K562 (cell line): ENCODE measurements around the gene APC. TPM values are rescaled to one million over a fixed set of nuclear protein-coding genes. Genes with fewer than 3 reads are reported as not detected.
A peak's percentile ranks its signal among the peaks of the same experiment; 100 is the strongest.

Experiments used
- ATAC-seq: fragments of 200-7000 bp; cut with Tn5 transposase; 3 replicates; pipeline ENCODE4 v1.9.1; 2020; ENCODE audit warnings: moderate library complexity
- BruUV-seq: library from RNA; stranded (reverse); fragments of 400-500 nt; replicated peaks from 2 replicates; lab custom pipeline; 2021; lab: Mats Ljungman, UMichigan
- CTCF ChIA-PET: fragments of 300-600 bp; formaldehyde crosslinking; extraction: SDS; loops from one replicate; lab custom pipeline; 2021; ENCODE audit warnings: low intra/inter-chr PET ratio; lab: Yijun Ruan, JAX
- POLR2A ChIA-PET: fragments of 300-600, 350-650 bp; sonication (Branson Sonifier 250); formaldehyde crosslinking; extraction: SDS; loops from one replicate; lab custom pipeline; 2021; ENCODE audit warnings: antibody characterized with exemption, inconsistent platforms; lab: Yijun Ruan, JAX
- DNase-seq, 4 experiments: peaks; one replicate each; pipeline versions ENCODE4 v3.0.0 to v3.0.0-alpha.2; 2011 to 2018; ENCODE audit warnings: low spot score in 3 of 4, mixed read lengths in 3 of 4; ENCODE audit errors: extremely low read depth in 1 of 4
- FAIRE-seq: peaks from 2 replicates; lab custom pipeline; 2011; peaks lifted over from hg19 to GRCh38; lab: Jason Lieb, UNC
- H2AFZ ChIP-seq: 2 replicates; pipeline ENCODE4 v1.6.0; 2011; ENCODE audit warnings: low read depth, low read length, control low read depth, inconsistent platforms
- H3K27ac ChIP-seq: fragments of 200-600 bp; 3 replicates; pipeline ENCODE4 v1.8.0; 2011; ENCODE audit warnings: low read depth, mild to moderate bottlenecking, control low read depth, inconsistent platforms, low read length, moderate library complexity, mixed read lengths; ENCODE audit errors: extremely low read depth
- H3K27me3 ChIP-seq, 2 experiments: fragments of 300-600 bp in 1 of 2; 2 replicates in 1 of 2; 3 replicates in 1 of 2; pipeline versions ENCODE4 v1.6.0 to v1.8.0; 2011; ENCODE audit warnings: inconsistent platforms in 2 of 2, low read length in 2 of 2, mild to moderate bottlenecking in 1 of 2, mixed read lengths in 1 of 2, moderate library complexity in 1 of 2; ENCODE audit not compliant: control insufficient read depth in 2 of 2, insufficient read depth in 2 of 2
- H3K36me3 ChIP-seq: fragments of 300-600 bp; 3 replicates; pipeline ENCODE4 v1.8.0; 2011; ENCODE audit warnings: mild to moderate bottlenecking, low read length, inconsistent platforms; ENCODE audit not compliant: control insufficient read depth, insufficient read depth
- H3K4me1 ChIP-seq, 2 experiments: fragments of 200-600 bp in 1 of 2; replicated peaks in 1 of 2; 2 replicates in 1 of 2; 3 replicates in 1 of 2; pipeline versions ENCODE4 v1.5.1 to v1.8.0; 2011; ENCODE audit warnings: inconsistent platforms in 2 of 2, low read length in 2 of 2, mild to moderate bottlenecking in 1 of 2, mixed read lengths in 1 of 2, moderate library complexity in 1 of 2; ENCODE audit not compliant: control insufficient read depth in 2 of 2, insufficient read depth in 2 of 2
- H3K4me2 ChIP-seq: 2 replicates; pipeline ENCODE4 v1.6.1; 2011; ENCODE audit warnings: low read length, control low read depth, inconsistent platforms, mixed read lengths; ENCODE audit not compliant: insufficient read depth
- H3K4me3 ChIP-seq: fragments of 200-600 bp; sonication (generic), shearing (Covaris generic); 2 replicates; pipeline ENCODE4 v1.5.1; 2016; ENCODE audit warnings: control low read depth, inconsistent platforms
- H3K79me2 ChIP-seq: fragments of 200-600 bp; 3 replicates; pipeline ENCODE4 v1.8.0; 2011; ENCODE audit warnings: low read length, inconsistent platforms; ENCODE audit not compliant: control insufficient read depth, insufficient read depth
- H3K9ac ChIP-seq, 2 experiments: 2 replicates each; pipeline versions ENCODE4 v1.6.0 to v1.6.1; 2011; ENCODE audit warnings: low read depth in 2 of 2, low read length in 2 of 2, control low read depth in 1 of 2, inconsistent platforms in 1 of 2, mild to moderate bottlenecking in 1 of 2, mixed read lengths in 1 of 2; ENCODE audit not compliant: insufficient read depth in 1 of 2
- H3K9me1 ChIP-seq: one replicate; pipeline ENCODE4 v1.6.0; 2011; ENCODE audit warnings: inconsistent platforms, mild to moderate bottlenecking, low read length, moderate library complexity; ENCODE audit not compliant: control insufficient read depth, insufficient read depth
- H3K9me3 ChIP-seq: replicated peaks from 2 replicates; pipeline ENCODE4 v1.5.1; 2011; ENCODE audit warnings: low read depth, low read length, inconsistent platforms; ENCODE audit not compliant: control insufficient read depth, insufficient read depth
- H4K20me1 ChIP-seq: replicated peaks from 2 replicates; pipeline ENCODE4 v1.6.1; 2011; ENCODE audit warnings: low read length, inconsistent platforms, mixed read lengths; ENCODE audit not compliant: control insufficient read depth, insufficient read depth
- FOSL1 ChIP-seq: fragments of 200-800 bp; sonication (Bioruptor generic); conservative IDR thresholded peaks from 2 replicates; pipeline ENCODE4 v1.6.1; 2016; ENCODE audit warnings: missing genetic modification characterization, missing compliant biosample characterization
- HEY1 ChIP-seq: fragments of 250-450 bp; sonication (Bioruptor Pico); IDR thresholded peaks from 2 replicates; pipeline ENCODE4 v1.5.0; 2020; ENCODE audit warnings: mild to moderate bottlenecking, moderate library complexity, borderline replicate concordance
- TRIM28 ChIP-seq: fragments of 450-650 bp; IDR thresholded peaks from 2 replicates; pipeline ENCODE4 v1.6.1; 2017
- ZBTB49 ChIP-seq: sonication (generic); formaldehyde crosslinking; IDR thresholded peaks from 2 replicates; pipeline ENCODE4 v1.8.0; 2022; ENCODE audit warnings: missing genetic modification reagents, mild to moderate bottlenecking, borderline replicate concordance
- ZFX ChIP-seq: sonication (generic); formaldehyde crosslinking; IDR thresholded peaks from 2 replicates; pipeline ENCODE4 v1.8.0; 2022; ENCODE audit warnings: mild to moderate bottlenecking, missing genetic modification reagents, moderate library complexity
- ZNF41 ChIP-seq: fragments of 250-450 bp; sonication (Bioruptor Pico); conservative IDR thresholded peaks from 2 replicates; pipeline ENCODE4 v1.4.0; 2020; ENCODE audit warnings: mild to moderate bottlenecking
- ZNF764 ChIP-seq: fragments of 250-450 bp; sonication (Bioruptor Pico); IDR thresholded peaks from 2 replicates; pipeline ENCODE4 v1.4.0; 2020; ENCODE audit warnings: low read depth, mild to moderate bottlenecking, moderate library complexity
- WGBS: fragments of 100-300 bp; shearing (Covaris generic); methylation state at CpG from one replicate; pipeline ENCODE4 v1.1.6; 2016; ENCODE audit warnings: low coverage, mixed read lengths; ENCODE audit not compliant: insufficient coverage; ENCODE audit errors: missing lambda C conversion rate; 5-methylcytosine and 5-hydroxymethylcytosine counted together
- in situ Hi-C: fragments of 300-500 bp; cut with MboI; formaldehyde crosslinking; loops from 4 replicates; pipeline ENCODE4 v1.15.0; 2018; ENCODE audit warnings: inconsistent platforms, mixed read lengths
- intact Hi-C: fragments of 100-400 bp; cut with micrococcal nuclease; formaldehyde crosslinking; loops from 2 replicates; pipeline ENCODE4 v1.14.2; 2022
- polyA plus RNA-seq, 8 experiments: library from polyadenylated mRNA; depleted of rRNA in 4 of 8; stranded (reverse) in 5 of 8; unstranded in 3 of 8; fragments of >200 nt; fragmentation: Nextera tagmentation in 2 of 8; fragmentation: Illumina TruSeq in 1 of 8; extraction: Ambion mirVana in 2 of 8; extraction: Trizol in 1 of 8; gene quantifications; 2 replicates each; pipeline versions ENCODE4 v1.2.1 to v1.2.3, GENCODE V29; 2011 to 2014; ENCODE audit warnings: inconsistent platforms in 1 of 8, missing spikeins in 1 of 8
- total RNA-seq, 7 experiments: library from RNA; depleted of rRNA in 6 of 7; stranded (reverse); fragments of >200 nt in 6 of 7; fragmentation: Illumina TruSeq in 2 of 7; extraction: Trizol in 2 of 7; gene quantifications; 2 replicates each; pipeline versions ENCODE4 v1.2.1 to v1.2.3, GENCODE V29; 2011 to 2021; ENCODE audit warnings: low replicate concordance in 1 of 7

APC gene
- total and polyA plus RNA-seq, 9 of the 15 experiments (the other 6 are each of a cell fraction or from before 2014, with no cell fraction given), result 5.7 to 29.5 (median 15.4) TPM

- BruUV-seq, result TSS peak; percentile 59
- no peak for FAIRE-seq
Measured at GRCh38 chr5:112861638-112861985, 123.9 kb downstream of the APC start.

More at GRCh38 chr5:112861638-112861985, 123.9 kb downstream of the APC start:
- peaks cover 47% of the 10 kb centered on the region for H3K79me2 ChIP-seq
- peak overlapping the region; percentile 81 for H3K27ac ChIP-seq
- ChIA-PET POLR2A (interaction anchor here (0.6 to 2.0 kb wide), 6 partner anchors 11 to 103 kb away, joined by 3 to 12 read pairs (median 4); partner anchors contain the start of gene REEP5), CTCF (no interaction called here)
- H3K4me1 ChIP-seq, result peaks cover 0 to 12% of the 10 kb centered on the region in 2 experiments; a peak in 2 of 5 replicates
- in situ Hi-C loops (no loop called here), intact Hi-C loops (loop anchor here (1.0 to 5.0 kb wide), 3 partner anchors 60 to 169 kb away; partner anchors contain the start of gene DCP2)
- WGBS, result 0% methylated on average over 8 of the region's 8 CpGs
- no peaks in the 10 kb centered on the region for H3K9me3 ChIP-seq
- H2AFZ ChIP-seq, result peak overlapping the region; percentile 84
- H3K27me3 ChIP-seq, result no peaks in the 10 kb centered on the region
- H3K36me3 ChIP-seq, result peaks cover 41% of the 10 kb centered on the region
- no peak for DNase-seq
- H3K9ac ChIP-seq, result peak overlapping the region; percentile 94 to 98
- peak; percentile 2; the same call in 1 of the 3 replicates for ATAC-seq
- H4K20me1 ChIP-seq, result no peaks in the 10 kb centered on the region
- H3K4me2 ChIP-seq, result peak overlapping the region; percentile 85
- peak overlapping the region; percentile 82 for H3K4me3 ChIP-seq
- H3K9me1 ChIP-seq, result no peaks in the 10 kb centered on the region
- TF ChIP-seq TRIM28, result no peak
- no peak for TF ChIP-seq ZNF41 (CRISPR knock-in tag)
- TF ChIP-seq FOSL1 (tag), result no peak
- no peak for TF ChIP-seq ZNF764 (CRISPR knock-in tag)
- no peak for TF ChIP-seq HEY1 (CRISPR knock-in tag)
- TF ChIP-seq ZFX, result 0 out of 2 replicates have a peak, but pooled peaks have one; percentile 28
- TF ChIP-seq ZBTB49 (CRISPR knock-in tag), result no peak
